Loucy (cell line): Measurements from ENCODE around the gene MAD1L1.

Experiments used
- H2AFZ ChIP-seq: fragments of 200-600 bp; sonication (generic); 2 replicates; pipeline ENCODE4 v1.6.0; 2016; ENCODE audit warnings: antibody characterized with exemption, mild to moderate bottlenecking, low read length, moderate library complexity
- H3F3A ChIP-seq: fragments of 200-600 bp; 2 replicates; pipeline ENCODE4 v1.6.0; 2016; ENCODE audit warnings: antibody characterized with exemption, low read depth, mild to moderate bottlenecking
- H3K27me3 ChIP-seq: fragments of 200-600 bp; sonication (generic); 2 replicates; pipeline ENCODE4 v1.6.1; 2014; ENCODE audit warnings: low read length, mild to moderate bottlenecking; ENCODE audit not compliant: insufficient read depth, poor library complexity, severe bottlenecking
- H3K36me3 ChIP-seq: fragments of 200-600 bp; sonication (generic); 2 replicates; pipeline ENCODE4 v1.6.1; 2016; ENCODE audit warnings: low read length; ENCODE audit not compliant: insufficient read depth
- H3K4me1 ChIP-seq: fragments of 200-600 bp; sonication (generic); 2 replicates; pipeline ENCODE4 v1.5.1; 2014; ENCODE audit warnings: low read length, mild to moderate bottlenecking; ENCODE audit not compliant: insufficient read depth, poor library complexity, severe bottlenecking
- H3K4me2 ChIP-seq: fragments of 200-600 bp; sonication (generic); 2 replicates; pipeline ENCODE4 v1.6.0; 2014; ENCODE audit warnings: antibody characterized with exemption, low read length, low read depth, mild to moderate bottlenecking; ENCODE audit not compliant: poor library complexity, severe bottlenecking
- H3K4me3 ChIP-seq: fragments of 200-600 bp; sonication (generic); 2 replicates; pipeline ENCODE4 v1.5.1; 2014; ENCODE audit warnings: low read length, mild to moderate bottlenecking, mixed read lengths; ENCODE audit not compliant: poor library complexity, severe bottlenecking
- H3K79me2 ChIP-seq: fragments of 200-600 bp; sonication (generic); 2 replicates; pipeline ENCODE4 v1.6.1; 2014; ENCODE audit warnings: low read length; ENCODE audit not compliant: insufficient read depth
- H3K9ac ChIP-seq: fragments of 200-600 bp; sonication (generic); 2 replicates; pipeline ENCODE4 v1.6.0; 2014; ENCODE audit warnings: mild to moderate bottlenecking, low read depth, low read length, moderate library complexity; ENCODE audit not compliant: poor library complexity, severe bottlenecking
- H3K9me2 ChIP-seq: fragments of 200-600 bp; sonication (generic); replicated peaks from 2 replicates; pipeline ENCODE4 v1.6.1; 2016; ENCODE audit warnings: low read depth, low read length, mixed read lengths
- H3K9me3 ChIP-seq: fragments of 200-600 bp; sonication (generic); 2 replicates; pipeline ENCODE4 v1.6.1; 2014; ENCODE audit warnings: mild to moderate bottlenecking, antibody characterized with exemption, low read length, low read depth; ENCODE audit not compliant: insufficient read depth
- H4K20me1 ChIP-seq: fragments of 200-600 bp; sonication (generic); 2 replicates; pipeline ENCODE4 v1.6.0; 2014; ENCODE audit warnings: antibody characterized with exemption, low read length, mild to moderate bottlenecking; ENCODE audit not compliant: insufficient read depth, poor library complexity, severe bottlenecking
- EZH2phosphoT487 ChIP-seq: fragments of 200-600 bp; IDR thresholded peaks from 2 replicates; pipeline ENCODE4 v1.6.1; 2018; ENCODE audit warnings: antibody characterized with exemption, mild to moderate bottlenecking, moderate library complexity, borderline replicate concordance
- TF ChIP-seq, protein P1 (sequence below): fragments of 200-600 bp; sonication (generic); conservative IDR thresholded peaks from 2 replicates; pipeline ENCODE4 v1.5.1; 2014; ENCODE audit warnings: mild to moderate bottlenecking, antibody characterized with exemption, low read length

The MAD1L1 gene

DNA sequence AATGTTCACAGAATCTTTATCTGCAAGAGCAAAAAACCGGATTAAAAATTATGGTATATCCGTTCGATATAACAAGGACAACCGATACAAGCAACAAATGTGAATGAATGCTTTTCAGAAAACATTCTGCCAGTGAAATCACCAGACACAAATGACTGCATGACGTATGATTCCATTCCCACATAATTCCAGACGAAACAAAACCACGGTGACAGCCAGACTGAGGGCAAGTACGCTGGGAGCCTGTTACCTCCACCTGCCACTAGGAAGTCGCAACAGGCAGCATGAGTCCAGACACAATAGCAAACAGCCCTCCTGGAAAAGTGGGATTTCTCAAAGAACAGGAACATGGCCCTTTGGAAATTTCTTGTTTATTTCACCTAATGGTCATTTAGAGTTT lies 41.7 kb downstream of the MAD1L1 start:
- no peaks in the 10 kb centered on the region for H3K27me3 ChIP-seq
- no peak overlapping the region for H3K9ac ChIP-seq
- H3K4me2 ChIP-seq: no peak overlapping the region
- H4K20me1 ChIP-seq: no peaks in the 10 kb centered on the region
- H3K4me1 ChIP-seq: no peaks in the 10 kb centered on the region
- H3K79me2 ChIP-seq: peaks cover 16% of the 10 kb centered on the region; the same call in 1 of the 2 replicates
- H3K9me3 ChIP-seq: peaks cover 8% of the 10 kb centered on the region; the same call in 1 of the 2 replicates
- TF ChIP-seq EZH2phosphoT487: no peak
- TF ChIP-seq, protein P1, sequence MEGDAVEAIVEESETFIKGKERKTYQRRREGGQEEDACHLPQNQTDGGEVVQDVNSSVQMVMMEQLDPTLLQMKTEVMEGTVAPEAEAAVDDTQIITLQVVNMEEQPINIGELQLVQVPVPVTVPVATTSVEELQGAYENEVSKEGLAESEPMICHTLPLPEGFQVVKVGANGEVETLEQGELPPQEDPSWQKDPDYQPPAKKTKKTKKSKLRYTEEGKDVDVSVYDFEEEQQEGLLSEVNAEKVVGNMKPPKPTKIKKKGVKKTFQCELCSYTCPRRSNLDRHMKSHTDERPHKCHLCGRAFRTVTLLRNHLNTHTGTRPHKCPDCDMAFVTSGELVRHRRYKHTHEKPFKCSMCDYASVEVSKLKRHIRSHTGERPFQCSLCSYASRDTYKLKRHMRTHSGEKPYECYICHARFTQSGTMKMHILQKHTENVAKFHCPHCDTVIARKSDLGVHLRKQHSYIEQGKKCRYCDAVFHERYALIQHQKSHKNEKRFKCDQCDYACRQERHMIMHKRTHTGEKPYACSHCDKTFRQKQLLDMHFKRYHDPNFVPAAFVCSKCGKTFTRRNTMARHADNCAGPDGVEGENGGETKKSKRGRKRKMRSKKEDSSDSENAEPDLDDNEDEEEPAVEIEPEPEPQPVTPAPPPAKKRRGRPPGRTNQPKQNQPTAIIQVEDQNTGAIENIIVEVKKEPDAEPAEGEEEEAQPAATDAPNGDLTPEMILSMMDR: no peak
- peaks cover 28% of the 10 kb centered on the region; the same call in 1 of the 2 replicates for H3K36me3 ChIP-seq
- no peak overlapping the region for H2AFZ ChIP-seq
- H3K4me3 ChIP-seq: no peak overlapping the region
- no peaks in the 10 kb centered on the region for H3K9me2 ChIP-seq
- H3F3A ChIP-seq: no peaks in the 10 kb centered on the region

DNA sequence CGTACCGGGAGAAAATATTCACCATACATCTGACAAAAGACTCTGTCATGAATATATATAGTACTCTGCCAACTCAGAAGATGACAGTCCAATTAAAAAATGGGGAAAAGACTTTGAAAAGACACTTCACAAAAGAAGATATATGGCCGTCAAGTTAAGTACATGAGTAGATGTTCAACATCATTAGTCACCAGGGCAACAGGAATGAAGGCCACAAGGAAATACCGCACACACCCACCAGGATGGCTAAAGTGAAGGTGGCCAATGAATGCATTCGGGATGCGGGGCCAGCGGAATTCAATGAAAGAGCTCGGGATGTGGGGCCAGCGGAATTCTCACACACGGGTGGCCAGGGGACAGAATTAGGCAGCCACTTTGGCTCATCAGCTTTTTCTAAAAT lies 42.2 kb downstream of the MAD1L1 start:
- Histone ChIP-seq H3K9ac (no peak overlapping the region), H3K4me1 (no peaks in the 10 kb centered on the region), H3K4me2 (no peak overlapping the region), H3K79me2 (peaks cover 12% of the 10 kb centered on the region; the same call in 1 of the 2 replicates), H3K4me3 (no peak overlapping the region), H3F3A (no peaks in the 10 kb centered on the region), H3K36me3 (peaks cover 23% of the 10 kb centered on the region; the same call in 1 of the 2 replicates), H4K20me1 (no peaks in the 10 kb centered on the region), H2AFZ (no peak overlapping the region), H3K9me2 (no peaks in the 10 kb centered on the region), H3K9me3 (peaks cover 4% of the 10 kb centered on the region; the same call in 1 of the 2 replicates), H3K27me3 (no peaks in the 10 kb centered on the region)
- no peak for TF ChIP-seq EZH2phosphoT487
- TF ChIP-seq, protein P1: no peak

DNA sequence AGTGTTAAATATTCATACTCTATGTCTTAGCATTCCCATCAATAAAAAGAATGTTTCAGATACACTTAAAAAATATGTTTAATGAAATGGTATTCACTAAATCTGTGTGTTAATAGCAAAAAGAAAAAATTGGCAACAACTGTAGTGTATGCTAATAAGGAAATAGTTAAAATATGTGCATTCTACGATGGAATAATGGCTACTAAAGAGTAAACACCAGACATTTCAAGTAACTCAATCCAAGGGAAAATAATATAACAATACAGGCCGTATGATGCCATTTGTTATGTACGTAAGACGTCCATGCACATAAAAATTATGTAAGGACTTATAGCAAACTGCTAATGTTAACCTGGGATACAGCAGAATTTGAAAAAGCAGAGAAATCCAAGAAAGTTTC lies 46.6 kb downstream of the MAD1L1 start:
- H4K20me1 ChIP-seq: no peaks in the 10 kb centered on the region
- H3K4me3 ChIP-seq: no peak overlapping the region
- no peaks in the 10 kb centered on the region for H3K9me2 ChIP-seq
- no peak overlapping the region for H3K9ac ChIP-seq
- no peak overlapping the region for H2AFZ ChIP-seq
- peaks cover 11% of the 10 kb centered on the region; the same call in 1 of the 2 replicates for H3K36me3 ChIP-seq
- H3F3A ChIP-seq: no peaks in the 10 kb centered on the region
- no peaks in the 10 kb centered on the region for H3K4me1 ChIP-seq
- H3K9me3 ChIP-seq: no peaks in the 10 kb centered on the region
- H3K79me2 ChIP-seq: no peaks in the 10 kb centered on the region
- H3K27me3 ChIP-seq: no peaks in the 10 kb centered on the region
- TF ChIP-seq EZH2phosphoT487: no peak
- TF ChIP-seq, protein P1: no peak
- H3K4me2 ChIP-seq: no peak overlapping the region
